Epithelial cell of proximal tubule (primary cell): ENCODE results near the gene RPL28. TPM values are rescaled to one million over a fixed set of nuclear protein-coding genes. Genes with fewer than 3 reads are reported as not detected.

Experiments used
- DNase-seq: peaks from one replicate; pipeline ENCODE4 v3.0.0-alpha.2; 2011; ENCODE audit warnings: low read depth
- H3K4me3 ChIP-seq: 2 replicates; pipeline ENCODE4 v1.5.1; 2011; ENCODE audit warnings: low read depth, mild to moderate bottlenecking, low read length
- CTCF ChIP-seq: conservative IDR thresholded peaks from 2 replicates; pipeline ENCODE4 v1.5.1; 2012; ENCODE audit warnings: low read depth, mild to moderate bottlenecking, low read length
- total RNA-seq: library from RNA; depleted of rRNA; stranded (reverse); fragments of >200 nt; gene quantifications from 2 replicates; pipeline ENCODE4 v1.2.3, GENCODE V29; 2015

The RPL28 gene
- total RNA-seq, 1 donor from 2014 or later: 412 TPM

GRCh38 chr19:55423225-55424005, 37.7 kb downstream of the RPL28 start:
- H3K4me3 ChIP-seq: no peak overlapping the region
- TF ChIP-seq CTCF: no peak

GRCh38 chr19:55424518-55424917, 38.8 kb downstream of the RPL28 start:
- no peak for DNase-seq
- H3K4me3 ChIP-seq: no peak overlapping the region
- TF ChIP-seq CTCF: no peak

More at GRCh38 chr19:55423225-55424005, 37.7 kb downstream of the RPL28 start:
- no peak for DNase-seq

- TF ChIP-seq CTCF: no peak
Measured at GRCh38 chr19:55426042-55426441, 40.3 kb downstream of the RPL28 start.

GRCh38 chr19:55431183-55431582, 45.5 kb downstream of the RPL28 start:
- TF ChIP-seq CTCF: no peak
- DNase-seq: no peak

More at GRCh38 chr19:55426042-55426441, 40.3 kb downstream of the RPL28 start:
- H3K4me3 ChIP-seq: no peak overlapping the region
- DNase-seq: no peak

GRCh38 chr19:55432241-55432959, 46.7 kb downstream of the RPL28 start:
- DNase-seq: no peak
- no peak for TF ChIP-seq CTCF
- no peak overlapping the region for H3K4me3 ChIP-seq

More at GRCh38 chr19:55431183-55431582, 45.5 kb downstream of the RPL28 start:
- H3K4me3 ChIP-seq: no peak overlapping the region

GRCh38 chr19:55433292-55433691, 47.6 kb downstream of the RPL28 start:
- DNase-seq: no peak
- no peak overlapping the region for H3K4me3 ChIP-seq
- TF ChIP-seq CTCF: no peak
